ENCODE measurements around the gene PEF1.

- TF ChIP-seq CTCF (IDR thresholded peaks at IDR 0.05; ENCODE audit: low read depth, low read length) (no peak), EZH2phosphoT487 (IDR thresholded peaks at IDR 0.05; ENCODE audit: low read depth) (no peak)
Observed at GRCh38 chr1:31673433-31673832, 28.8 kb upstream of the PEF1 start.
